Measurements from ENCODE around the gene ATP2A2. TPM values are rescaled to one million over a fixed set of nuclear protein-coding genes. Genes with fewer than 3 reads are reported as not detected.

ATP2A2 gene
- total and polyA plus RNA-seq, 2 of the 8 experiments (the other 6 are each of a cell fraction or from before 2014, with no cell fraction given) = 86.1 to 271 TPM

GRCh38 chr12:110352401-110352800, 71.4 kb downstream of the ATP2A2 start:
- Histone ChIP-seq H3K36me3 (ENCODE audit: control insufficient read depth in 2 of 4, insufficient read depth in 4 of 4, low read length in 3 of 4) (peaks cover 7 to 24% (median 13%) of the 10 kb centered on the region in 4 experiments; a peak in 7 of 8 replicates), H3K27me3 (replicated peaks in 1 of 4; ENCODE audit: control insufficient read depth in 3 of 4, extremely low read depth in 1 of 4, insufficient read depth in 3 of 4, low read length in 3 of 4) (no peaks in the 10 kb centered on the region), H2BK15ac (ENCODE audit: low read length) (no peak overlapping the region), H3K56ac (replicated peaks; ENCODE audit: insufficient read length, low read depth, low read length) (no peak overlapping the region), H2BK5ac (ENCODE audit: low read depth, low read length) (no peak overlapping the region), H4K8ac (ENCODE audit: extremely low read depth, insufficient read depth, low read length) (no peak overlapping the region; the same call in 1 of the 2 replicates), H2BK12ac (ENCODE audit: low read depth, low read length) (no peak overlapping the region), H3K18ac (ENCODE audit: extremely low read depth, low read length) (no peak overlapping the region), H3K79me2 (ENCODE audit: control insufficient read depth in 1 of 2, insufficient read depth in 2 of 2, low read length in 2 of 2) (no peaks in the 10 kb centered on the region), H3K9ac (replicated peaks in 1 of 4; ENCODE audit: extremely low read depth in 1 of 4, low read depth in 3 of 4, low read length in 3 of 4) (no peak overlapping the region), H3K23me2 (ENCODE audit: low read depth, low read length) (no peaks in the 10 kb centered on the region), H3K23ac (ENCODE audit: insufficient read length) (no peak overlapping the region), H4K5ac (ENCODE audit: insufficient read length, low read depth, low read length) (no peak overlapping the region), H3K4me3 (ENCODE audit: extremely low read depth in 1 of 4, insufficient read depth in 2 of 4, low read depth in 3 of 4, low read length in 4 of 4) (no peak overlapping the region), H3K9me3 (ENCODE audit: insufficient read depth in 2 of 2, low read depth in 1 of 2, low read length in 1 of 2) (no peaks in the 10 kb centered on the region), H3K14ac (ENCODE audit: insufficient read length) (no peak overlapping the region), H2BK20ac (ENCODE audit: low read length) (no peak overlapping the region), H3K4ac (replicated peaks; ENCODE audit: insufficient read length, low read depth, low read length) (no peak overlapping the region), H4K20me1 (replicated peaks in 1 of 2; ENCODE audit: control insufficient read depth in 1 of 2, insufficient read depth in 2 of 2, low read length in 2 of 2) (peaks cover 2 to 6% of the 10 kb centered on the region in 2 experiments), H3K27ac (ENCODE audit: low read depth, low read length) (no peak overlapping the region), H4K91ac (replicated peaks; ENCODE audit: insufficient read length, low read length) (no peak overlapping the region), H3K4me2 (ENCODE audit: insufficient read depth in 1 of 2, low read depth in 2 of 2, low read length in 2 of 2) (no peak overlapping the region), H3K4me1 (replicated peaks in 1 of 4; ENCODE audit: control insufficient read depth in 3 of 4, insufficient read depth in 4 of 4, low read length in 3 of 4) (no peaks in the 10 kb centered on the region), H2AFZ (ENCODE audit: low read length) (no peak overlapping the region), H2BK120ac (replicated peaks; ENCODE audit: low read depth, low read length) (no peak overlapping the region), H2AK5ac (ENCODE audit: low read depth, low read length) (no peak overlapping the region), H3K79me1 (ENCODE audit: low read depth, low read length) (no peaks in the 10 kb centered on the region)
- DNase-seq (ENCODE audit: low read depth in 1 of 2, low spot score in 2 of 2) = no peak
- ChIA-PET POLR2A (ENCODE audit: partially characterized antibody) (interaction anchor here (0.7 to 8.1 kb wide), 13 partner anchors 9 to 262 kb away, joined by 3 to 48 read pairs (median 5); partner anchors contain the start of genes ANAPC7 and TCTN1), CTCF (ENCODE audit: partially characterized antibody) (interaction anchor here (0.7 to 2.3 kb wide), 7 partner anchors 14 to 251 kb away, joined by 3 to 9 read pairs (median 3); no protein-coding TSS in a partner anchor)
- 94% methylated on average over 3 of the region's 3 CpGs; no CpG with 5 or more reads in 1 of the 2 experiments for WGBS, 2 experiments (ENCODE audit: extremely low coverage in 1 of 2, insufficient coverage in 1 of 2, insufficient read length in 1 of 2, insufficient replicate concordance in 2 of 2, low coverage in 1 of 2, low lambda C conversion rate in 2 of 2, missing lambda C conversion rate in 1 of 2)
- no peak for FAIRE-seq
- TF ChIP-seq USF2 (IDR thresholded peaks at IDR 0.05; ENCODE audit: low read length) (no peak), ATF3 (IDR thresholded peaks at IDR 0.05; ENCODE audit: insufficient read depth, low read depth, low read length) (no peak), TCF12 (IDR thresholded peaks at IDR 0.05; ENCODE audit: low read depth, low read length) (no peak), E2F6 (IDR thresholded peaks at IDR 0.05) (no peak), ATF2 (IDR thresholded peaks at IDR 0.05; ENCODE audit: low read length) (no peak), GABPA (IDR thresholded peaks at IDR 0.05; ENCODE audit: borderline replicate concordance, insufficient read depth, low read length) (no peak), CTBP2 (IDR thresholded peaks at IDR 0.05; ENCODE audit: borderline replicate concordance, insufficient read depth, insufficient read length, low read length) (no peak), KDM5A (IDR thresholded peaks at IDR 0.05; ENCODE audit: low read length) (no peak), KDM4A (IDR thresholded peaks at IDR 0.05; ENCODE audit: low read depth, low read length, severe bottlenecking) (no peak)
